NB4 (cell line): ENCODE data around the gene ANAPC15.

ENCODE experiments used
- CTCF ChIP-seq: IDR thresholded peaks from one replicate; pipeline ENCODE4 v1.5.1; 2012; ENCODE audit warnings: low read depth, low read length
- MAX ChIP-seq: IDR thresholded peaks from 2 replicates; pipeline ENCODE4 v1.6.1; 2011; ENCODE audit warnings: low read depth, low read length
- MYC ChIP-seq: IDR thresholded peaks from 2 replicates; pipeline ENCODE4 v1.6.1; 2011; ENCODE audit warnings: low read depth, low read length
- POLR2A ChIP-seq: IDR thresholded peaks from 2 replicates; pipeline ENCODE4 v1.6.1; 2011; ENCODE audit warnings: mild to moderate bottlenecking; ENCODE audit not compliant: insufficient read length; ENCODE audit errors: extremely low read depth

GRCh38 chr11:72144807-72145565, 32.5 kb upstream of the ANAPC15 start:
- TF ChIP-seq CTCF: no peak
- TF ChIP-seq MYC: no peak
- TF ChIP-seq POLR2A: no peak
- TF ChIP-seq MAX: no peak
